ENCODE data around the gene ABHD12.

The ABHD12 gene

DNA sequence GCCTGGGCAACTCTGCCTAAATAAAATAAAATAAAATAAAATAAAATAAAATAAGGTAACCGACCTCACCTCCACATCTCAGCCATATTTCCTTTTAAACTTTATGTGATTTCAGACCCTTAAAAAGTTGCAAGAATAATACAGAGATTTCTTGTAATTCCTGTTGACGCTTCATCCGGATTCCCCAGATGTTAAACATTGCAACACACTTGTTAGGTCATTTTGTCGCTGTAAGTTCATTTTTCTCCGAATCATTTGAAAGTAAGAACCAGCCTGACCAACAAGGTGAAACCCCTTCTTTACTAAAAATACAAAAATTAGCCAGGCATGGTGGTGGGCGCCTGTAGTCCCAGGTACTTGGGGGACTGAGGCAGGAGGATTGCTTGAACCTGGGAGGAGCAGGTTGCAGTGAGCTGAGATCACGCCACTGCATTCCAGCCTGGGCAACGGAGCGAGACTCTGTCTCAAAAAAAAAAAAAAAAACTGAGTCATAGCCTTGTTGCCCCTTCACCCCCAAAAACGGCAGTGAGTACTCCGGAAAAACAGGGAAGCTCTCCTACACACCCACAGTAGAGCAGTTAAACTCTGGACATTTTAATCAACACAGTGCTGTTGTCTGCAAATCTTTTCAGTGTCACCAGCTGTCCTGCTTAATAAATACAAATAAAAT is 136.9 kb downstream of the ABHD12 start:
- FAIRE-seq: no peak

DNA sequence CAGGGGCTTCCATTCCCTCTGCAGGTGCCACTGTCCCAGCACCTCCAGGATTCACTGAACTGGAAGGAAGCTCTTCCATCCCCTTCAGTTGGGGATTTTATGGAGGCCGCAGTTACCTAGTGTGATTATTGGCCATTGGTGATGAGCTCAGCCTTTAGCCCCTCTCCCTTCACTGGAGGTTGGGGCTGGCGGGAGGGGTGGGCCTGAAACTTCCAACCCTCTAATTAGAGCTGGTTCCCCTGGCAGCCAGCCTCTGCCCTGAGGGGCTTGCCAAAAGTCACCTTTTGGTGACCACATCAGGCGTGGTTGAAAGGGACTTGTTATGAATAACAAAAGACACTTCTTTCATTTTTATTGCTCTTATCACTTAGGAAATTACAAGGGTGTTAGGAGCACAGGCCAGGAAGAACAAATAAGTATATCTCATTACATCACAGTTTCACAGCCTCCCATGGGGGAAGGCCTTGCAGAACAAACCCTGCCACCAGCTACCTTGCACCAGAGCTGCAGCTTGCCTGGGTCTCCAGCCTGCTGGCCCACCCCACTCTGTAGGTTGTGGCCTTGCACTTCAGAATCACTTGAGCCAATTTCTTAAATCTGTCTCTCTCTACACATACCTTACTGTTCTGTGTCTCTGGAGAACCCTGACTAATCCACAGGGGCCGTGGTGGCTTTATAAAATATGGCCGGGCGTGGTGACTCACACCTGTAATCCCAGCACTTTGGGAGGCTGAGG is 137.8 kb downstream of the ABHD12 start:
- FAIRE-seq: no peak

DNA sequence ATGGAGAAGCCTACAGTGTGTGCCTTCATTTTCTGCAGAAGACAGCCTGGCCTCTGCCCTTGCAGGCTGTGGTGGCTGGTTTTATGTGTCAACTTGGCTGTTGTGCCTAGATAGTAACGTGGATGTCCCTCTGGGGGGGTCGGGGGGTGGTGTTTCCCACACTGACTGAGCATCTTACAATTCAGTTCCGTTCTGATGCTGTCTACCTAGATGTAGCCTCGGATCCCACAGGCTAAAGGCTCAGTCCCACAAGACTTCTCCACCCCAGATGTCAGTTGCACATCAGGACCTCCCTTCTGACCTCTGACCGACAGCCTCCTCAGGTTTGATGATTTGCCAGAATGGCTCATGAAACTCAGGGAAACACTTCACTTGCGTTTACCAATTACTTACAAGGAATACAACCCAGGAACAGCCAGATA is 138.4 kb downstream of the ABHD12 start:
- no peak for FAIRE-seq

DNA sequence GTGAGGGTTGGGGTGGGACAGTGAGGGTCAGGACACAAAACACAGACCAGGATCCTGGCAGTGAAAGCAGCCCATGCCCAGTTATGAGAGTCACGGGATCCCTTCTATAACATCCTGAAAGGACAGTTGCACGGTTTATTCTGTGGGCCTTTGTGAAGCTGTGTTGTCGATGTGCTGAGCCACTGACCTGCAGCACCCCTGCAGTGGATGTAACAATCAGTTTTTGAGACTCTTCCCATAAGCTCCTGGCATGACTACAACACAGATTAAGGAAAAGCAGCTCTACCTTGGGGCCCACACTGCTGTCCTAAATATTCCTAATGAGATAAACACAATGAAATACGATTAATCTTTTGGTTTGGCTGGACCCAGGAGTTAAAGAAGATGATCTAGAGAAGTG is 139.1 kb downstream of the ABHD12 start:
- FAIRE-seq: no peak

DNA sequence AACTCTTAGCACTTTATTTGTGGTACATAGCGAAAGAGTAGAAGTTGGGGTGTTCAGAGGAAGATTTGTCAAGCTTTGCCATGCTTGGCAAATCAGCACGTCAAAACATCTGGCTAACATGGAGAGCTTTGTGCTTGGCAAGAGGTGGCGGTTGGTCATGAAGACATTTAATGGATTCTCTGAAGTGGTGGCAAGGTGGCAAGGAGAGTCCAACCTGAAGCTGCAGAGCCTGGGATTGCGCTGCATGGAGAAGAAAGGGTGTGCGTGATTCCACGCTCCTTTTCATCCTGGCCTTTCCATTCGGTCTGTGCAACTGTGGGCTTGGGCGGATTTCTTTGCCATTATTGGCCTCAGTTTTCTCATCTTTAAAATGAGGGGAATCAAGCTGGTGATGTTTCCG is 139.6 kb downstream of the ABHD12 start:
- FAIRE-seq: no peak

DNA sequence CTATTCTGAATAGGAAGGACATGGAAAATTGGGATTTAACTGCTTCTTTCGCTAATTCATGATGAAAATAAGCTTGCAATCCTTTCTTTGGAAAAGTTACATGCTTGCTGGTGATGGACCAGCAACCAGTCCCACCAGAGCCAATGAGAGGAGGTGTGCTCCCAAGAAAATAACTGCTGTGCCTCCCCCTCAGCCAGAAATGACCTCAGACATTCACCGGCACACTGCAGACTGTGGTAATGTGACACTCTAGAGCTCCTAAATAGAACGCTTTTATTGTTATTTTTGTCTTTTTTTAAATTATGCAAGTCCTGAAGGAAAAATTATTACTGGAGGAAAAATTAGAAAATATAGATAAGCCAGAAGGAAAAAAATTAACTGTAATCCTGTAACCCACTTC is 140.1 kb downstream of the ABHD12 start:
- no peak for FAIRE-seq
